ENCODE results near the gene RPL27. TPM values are rescaled to one million over a fixed set of nuclear protein-coding genes. Genes with fewer than 3 reads are reported as not detected.
"Not testable (repeated sequence)": the region's sequence is repeated elsewhere in the genome, so short reads cannot be mapped to it uniquely, and the experiment has no call there.

RPL27 gene
- total RNA-seq, 6 experiments from 2014 or later = 1,047 to 1,349 (median 1,243) TPM

GRCh38 chr17:42999003-42999525 lies 845 bp downstream of the RPL27 start:
- Mint-ChIP-seq H3K4me1 (ENCODE audit: low read depth) (peaks cover 46% of the 10 kb centered on the region), H3K36me3 (ENCODE audit: low read depth) (peaks cover 52% of the 10 kb centered on the region), H3K4me3 (peak overlapping the region; percentile 99), H3K9me3 (no peaks in the 10 kb centered on the region), H3K27ac (peak overlapping the region; percentile 100), H3K27me3 (ENCODE audit: insufficient read depth) (no peaks in the 10 kb centered on the region; the same call in 1 of the 2 replicates)
- no peak for DNase-seq
- TF ChIP-seq CTCF (IDR thresholded peaks at IDR 0.05) = no peak

- DNase-seq; H3K27me3 Mint-ChIP-seq (ENCODE audit: insufficient read depth); H3K9me3 Mint-ChIP-seq: not testable (repeated sequence)
- peak overlapping the region; percentile 49 for H3K27ac Mint-ChIP-seq
- H3K4me3 Mint-ChIP-seq = peak overlapping the region; percentile 32; the same call in 1 of the 2 replicates
- peaks cover 54% of the 10 kb centered on the region for H3K4me1 Mint-ChIP-seq (ENCODE audit: low read depth)
- peaks cover 47% of the 10 kb centered on the region for H3K36me3 Mint-ChIP-seq (ENCODE audit: low read depth)
Measured at GRCh38 chr17:43000894-43001293, 2.7 kb downstream of the RPL27 start.

DNA sequence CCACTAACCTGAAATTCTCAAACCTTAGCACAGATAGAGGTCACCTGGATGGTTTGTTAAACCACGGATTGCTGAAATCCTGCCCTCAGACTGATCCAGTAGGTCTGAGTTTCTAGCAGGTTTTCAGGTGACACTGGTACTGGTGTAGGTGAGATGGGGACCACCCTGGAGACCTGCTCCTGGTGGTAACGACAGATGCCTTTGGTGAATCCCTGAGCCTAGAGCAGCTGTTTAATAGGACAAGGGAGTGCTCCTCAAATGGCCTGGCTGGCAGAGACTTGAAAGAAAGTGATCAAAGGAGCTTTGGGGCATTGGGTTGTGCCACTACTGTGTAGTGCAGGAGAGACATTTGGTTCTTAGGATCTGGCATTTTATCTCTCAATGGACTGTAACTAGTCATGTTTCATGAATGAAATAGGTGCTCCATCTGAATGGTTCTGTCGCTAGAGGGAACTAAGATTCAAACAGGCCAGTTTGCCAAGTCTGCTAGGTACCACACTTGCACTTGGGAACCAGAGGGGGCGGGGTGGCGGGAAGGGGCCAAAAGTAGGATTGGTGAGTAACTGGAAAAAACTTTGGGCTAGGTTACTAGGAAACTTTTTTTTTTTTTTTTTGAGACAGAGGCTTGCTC lies 5.4 kb downstream of the RPL27 start:
- Mint-ChIP-seq H3K27me3 (ENCODE audit: insufficient read depth) (peaks cover 4% of the 10 kb centered on the region; the same call in 1 of the 2 replicates), H3K27ac (peak overlapping the region; percentile 73), H3K4me1 (ENCODE audit: low read depth) (peaks cover 53% of the 10 kb centered on the region), H3K4me3 (no peak overlapping the region; the same call in 1 of the 2 replicates), H3K9me3 (no peaks in the 10 kb centered on the region), H3K36me3 (ENCODE audit: low read depth) (peaks cover 43% of the 10 kb centered on the region)
- DNase-seq = no peak
- peak; percentile 27; the same call in 1 of the 2 replicates for TF ChIP-seq CTCF (IDR thresholded peaks at IDR 0.05)

- Mint-ChIP-seq H3K27ac (peak within 1 kb of the TSS; percentile 99), H3K4me1 (ENCODE audit: low read depth) (peaks cover 46% of the 10 kb centered on the region), H3K9me3 (no peaks in the 10 kb centered on the region), H3K4me3 (peak within 1 kb of the TSS; percentile 99), H3K27me3 (ENCODE audit: insufficient read depth) (peaks cover 4% of the 10 kb centered on the region), H3K36me3 (ENCODE audit: low read depth) (peaks cover 26% of the 10 kb centered on the region)
- TF ChIP-seq CTCF (IDR thresholded peaks at IDR 0.05) = peak; percentile 64
- peak; percentile 80 for DNase-seq
Measured at GRCh38 chr17:43006639-43007551, 8.7 kb downstream of the RPL27 start, which contains the start of gene IFI35. Gene IFI35, plus strand, starts transcription at chr17:43006784. Its CDS starts 164 bp downstream, at chr17:43006948.

- Mint-ChIP-seq H3K9me3 (no peaks in the 10 kb centered on the region), H3K36me3 (ENCODE audit: low read depth) (no peaks in the 10 kb centered on the region; the same call in none of the 2 replicates), H3K27ac (no peak overlapping the region; the same call in 1 of the 2 replicates), H3K4me3 (no peak overlapping the region), H3K27me3 (ENCODE audit: insufficient read depth) (peaks cover 4% of the 10 kb centered on the region), H3K4me1 (ENCODE audit: low read depth) (peaks cover 35% of the 10 kb centered on the region)
- no peak for DNase-seq
- TF ChIP-seq CTCF (IDR thresholded peaks at IDR 0.05) = no peak
Measured at GRCh38 chr17:43010667-43011308, 12.6 kb downstream of the RPL27 start.
